PC-3 (cell line): Measurements from ENCODE around the gene VSTM2L. TPM values are rescaled to one million over a fixed set of nuclear protein-coding genes. Genes with fewer than 3 reads are reported as not detected.
A peak's percentile ranks its signal among the peaks of the same experiment; 100 is the strongest.

ENCODE experiments used
- ATAC-seq: fragments of 200-7000 bp; cut with Tn5 transposase; 2 replicates; pipeline ENCODE4 v1.9.1; 2020; ENCODE audit warnings: mild to moderate bottlenecking, moderate library complexity
- BruUV-seq: library from RNA; stranded (reverse); fragments of 400-500 nt; replicated peaks from 2 replicates; lab custom pipeline; 2021; lab: Mats Ljungman, UMichigan
- CTCF ChIA-PET: fragments of 300-600 bp; sonication (Branson Sonifier 250); formaldehyde crosslinking; loops from one replicate; lab custom pipeline; 2022; ENCODE audit warnings: antibody characterized with exemption; lab: Charles Lee
- POLR2A ChIA-PET: fragments of 300-600 bp; sonication (Branson Sonifier 250); formaldehyde crosslinking; loops from one replicate; lab custom pipeline; 2022; ENCODE audit warnings: antibody characterized with exemption; ENCODE audit not compliant: unreplicated experiment; lab: Charles Lee
- DNase-seq: peaks from one replicate; pipeline ENCODE4 v3.0.0-alpha.2; 2015
- H2AFZ ChIP-seq: fragments of 300-600 bp; sonication (generic); 2 replicates; pipeline ENCODE4 v1.6.0; 2016; ENCODE audit warnings: antibody characterized with exemption, low read length
- H3F3A ChIP-seq: fragments of 300-600 bp; sonication (generic); one replicate; pipeline ENCODE4 v1.6.0; 2017; ENCODE audit warnings: antibody characterized with exemption, low read length, control low read depth, mild to moderate bottlenecking; ENCODE audit not compliant: unreplicated experiment
- H3K27ac ChIP-seq: fragments of 300-600 bp; sonication (generic); 2 replicates; pipeline ENCODE4 v1.5.1; 2016; ENCODE audit warnings: mild to moderate bottlenecking, low read length
- H3K27me3 ChIP-seq: fragments of 300-600 bp; sonication (generic); 2 replicates; pipeline ENCODE4 v1.6.1; 2016; ENCODE audit warnings: low read length, mixed read lengths
- H3K36me3 ChIP-seq: fragments of 300-600 bp; sonication (generic); 2 replicates; pipeline ENCODE4 v1.6.1; 2016; ENCODE audit warnings: low read depth, mixed run types, low read length, mixed read lengths
- H3K4me1 ChIP-seq: fragments of 300-600 bp; sonication (generic); 2 replicates; pipeline ENCODE4 v1.5.1; 2016; ENCODE audit warnings: low read length; ENCODE audit not compliant: insufficient read depth
- H3K4me2 ChIP-seq: fragments of 300-600 bp; sonication (generic); 2 replicates; pipeline ENCODE4 v1.6.0; 2016; ENCODE audit warnings: low read length
- H3K4me3 ChIP-seq: fragments of 300-600 bp; sonication (generic); 2 replicates; pipeline ENCODE4 v1.5.1; 2016; ENCODE audit warnings: mild to moderate bottlenecking, low read length, mixed read lengths
- H3K79me2 ChIP-seq: fragments of 300-600 bp; sonication (generic); 2 replicates; pipeline ENCODE4 v1.6.1; 2017; ENCODE audit warnings: low read length, mixed read lengths
- H3K9ac ChIP-seq: fragments of 300-600 bp; sonication (generic); 2 replicates; pipeline ENCODE4 v1.6.0; 2016; ENCODE audit warnings: mild to moderate bottlenecking, low read length
- H3K9me2 ChIP-seq: fragments of 300-600 bp; sonication (generic); replicated peaks from 2 replicates; pipeline ENCODE4 v1.6.1; 2016; ENCODE audit warnings: mixed run types, low read length, mixed read lengths
- H3K9me3 ChIP-seq: fragments of 300-600 bp; sonication (generic); 2 replicates; pipeline ENCODE4 v1.6.1; 2016; ENCODE audit warnings: low read length, mixed read lengths
- H4K20me1 ChIP-seq: fragments of 300-600 bp; sonication (generic); 2 replicates; pipeline ENCODE4 v1.6.1; 2016; ENCODE audit warnings: low read length, mixed read lengths
- CTCF ChIP-seq: fragments of 300-600 bp; sonication (generic); conservative IDR thresholded peaks from 2 replicates; pipeline ENCODE4 v1.5.1; 2017; ENCODE audit warnings: antibody characterized with exemption, low read depth, mild to moderate bottlenecking, low read length
- EZH2 ChIP-seq: fragments of 300-600 bp; sonication (generic); IDR thresholded peaks from one replicate; pipeline ENCODE4 v1.6.1; 2017; ENCODE audit warnings: antibody characterized with exemption, mild to moderate bottlenecking, low read length; ENCODE audit not compliant: unreplicated experiment
- EZH2phosphoT487 ChIP-seq: fragments of 300-600 bp; sonication (generic); IDR thresholded peaks from 2 replicates; pipeline ENCODE4 v1.6.1; 2018; ENCODE audit warnings: mild to moderate bottlenecking, antibody characterized with exemption, low read length, borderline replicate concordance
- intact Hi-C: fragments of 100-400 bp; cut with micrococcal nuclease; formaldehyde crosslinking; loops from 2 replicates; pipeline ENCODE4 v1.9.0; 2023
- total RNA-seq: library from RNA; depleted of rRNA; stranded (reverse); fragments of >200 nt; gene quantifications from 2 replicates; pipeline ENCODE4 v1.2.3, GENCODE V29; 2014

VSTM2L gene
- total RNA-seq, 1 experiment from 2014 or later, result 45.8 TPM

- Histone ChIP-seq H3K79me2 (peaks cover 41% of the 10 kb centered on the region), H3K9me2 (no peaks in the 10 kb centered on the region), H3K36me3 (no peaks in the 10 kb centered on the region), H2AFZ (no peak overlapping the region), H3K4me1 (peaks cover 20% of the 10 kb centered on the region), H4K20me1 (no peaks in the 10 kb centered on the region), H3F3A (no peaks in the 10 kb centered on the region), H3K27me3 (no peaks in the 10 kb centered on the region), H3K9me3 (no peaks in the 10 kb centered on the region), H3K4me2 (no peak overlapping the region), H3K4me3 (no peak overlapping the region), H3K27ac (no peak overlapping the region), H3K9ac (no peak overlapping the region)
- intact Hi-C loops, result no loop called here
- ATAC-seq, result no peak
- ChIA-PET CTCF (interaction anchor here (1.4 kb wide), 1 partner anchor 86 kb away, joined by 4 read pairs; no protein-coding TSS in a partner anchor), POLR2A (no interaction called here)
- no TSS peak for BruUV-seq
- DNase-seq, result no peak
- no peak for TF ChIP-seq CTCF
- no peak for TF ChIP-seq EZH2
- TF ChIP-seq EZH2phosphoT487, result no peak
These were observed 3.0 kb downstream of the VSTM2L start for GRCh38 chr20:37905671-37906613.

- no peaks in the 10 kb centered on the region for H3F3A ChIP-seq
- ChIA-PET POLR2A (no interaction called here), CTCF (no interaction called here)
- H3K27me3 ChIP-seq, result no peaks in the 10 kb centered on the region
- no peak for DNase-seq
- H3K36me3 ChIP-seq, result no peaks in the 10 kb centered on the region
- H3K4me1 ChIP-seq, result peaks cover 20% of the 10 kb centered on the region
- H3K79me2 ChIP-seq, result peaks cover 41% of the 10 kb centered on the region
- peak overlapping the region; percentile 52 for H3K27ac ChIP-seq
- H4K20me1 ChIP-seq, result no peaks in the 10 kb centered on the region
- ATAC-seq, result peak; percentile 20
- H3K4me2 ChIP-seq, result peak overlapping the region; percentile 42
- TF ChIP-seq EZH2 (no peak), EZH2phosphoT487 (no peak), CTCF (no peak)
- H3K9me2 ChIP-seq, result no peaks in the 10 kb centered on the region
- H3K9me3 ChIP-seq, result no peaks in the 10 kb centered on the region
- intact Hi-C loops, result no loop called here
- H2AFZ ChIP-seq, result no peak overlapping the region
- BruUV-seq, result no TSS peak
- H3K4me3 ChIP-seq, result no peak overlapping the region
- H3K9ac ChIP-seq, result no peak overlapping the region
These were observed 4.4 kb downstream of the VSTM2L start for GRCh38 chr20:37907330-37907676.
